Measurements from ENCODE around the gene SIPA1L3. TPM values are rescaled to one million over a fixed set of nuclear protein-coding genes. Genes with fewer than 3 reads are reported as not detected.

Gene SIPA1L3
- total and polyA plus RNA-seq, 12 donors: 2.8 to 24.2 (median 12.3) TPM

DNA sequence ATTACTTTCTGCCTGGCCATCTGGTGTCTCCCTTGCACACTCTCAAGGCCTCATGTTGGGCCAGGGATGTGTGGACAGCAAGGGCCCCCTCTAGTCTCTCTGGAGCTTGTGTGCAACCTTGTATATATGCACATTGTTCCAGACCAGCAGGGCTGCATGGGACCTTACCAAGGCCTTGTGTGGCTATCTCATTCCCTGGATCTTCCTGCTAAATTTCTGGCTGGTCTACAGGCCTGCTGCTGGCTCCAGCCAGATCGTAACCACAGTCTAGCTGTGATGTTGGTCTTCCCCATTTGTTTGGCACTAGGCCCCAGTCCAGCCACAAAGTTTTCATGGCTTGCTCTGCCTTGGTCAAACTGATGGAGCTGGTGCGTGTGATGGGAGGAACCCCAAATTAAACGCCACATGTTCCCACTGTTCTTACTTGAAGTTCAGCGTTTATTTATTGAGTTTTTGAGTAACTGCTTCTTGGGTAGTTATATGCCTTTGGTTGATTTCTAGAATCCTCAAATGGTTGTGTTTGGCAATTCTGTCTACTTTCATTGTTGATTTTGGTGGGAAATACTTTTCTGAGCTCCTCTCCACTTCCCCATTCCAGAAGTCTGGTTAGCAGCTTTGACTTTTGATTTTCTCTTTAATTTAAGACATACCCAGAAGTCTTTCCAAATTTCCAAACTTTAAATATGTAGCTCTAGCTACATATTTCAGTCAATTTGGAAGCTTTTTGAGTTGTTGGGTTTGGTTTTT, 56.4 kb downstream of the SIPA1L3 start:
- TF ChIP-seq, protein P1, sequence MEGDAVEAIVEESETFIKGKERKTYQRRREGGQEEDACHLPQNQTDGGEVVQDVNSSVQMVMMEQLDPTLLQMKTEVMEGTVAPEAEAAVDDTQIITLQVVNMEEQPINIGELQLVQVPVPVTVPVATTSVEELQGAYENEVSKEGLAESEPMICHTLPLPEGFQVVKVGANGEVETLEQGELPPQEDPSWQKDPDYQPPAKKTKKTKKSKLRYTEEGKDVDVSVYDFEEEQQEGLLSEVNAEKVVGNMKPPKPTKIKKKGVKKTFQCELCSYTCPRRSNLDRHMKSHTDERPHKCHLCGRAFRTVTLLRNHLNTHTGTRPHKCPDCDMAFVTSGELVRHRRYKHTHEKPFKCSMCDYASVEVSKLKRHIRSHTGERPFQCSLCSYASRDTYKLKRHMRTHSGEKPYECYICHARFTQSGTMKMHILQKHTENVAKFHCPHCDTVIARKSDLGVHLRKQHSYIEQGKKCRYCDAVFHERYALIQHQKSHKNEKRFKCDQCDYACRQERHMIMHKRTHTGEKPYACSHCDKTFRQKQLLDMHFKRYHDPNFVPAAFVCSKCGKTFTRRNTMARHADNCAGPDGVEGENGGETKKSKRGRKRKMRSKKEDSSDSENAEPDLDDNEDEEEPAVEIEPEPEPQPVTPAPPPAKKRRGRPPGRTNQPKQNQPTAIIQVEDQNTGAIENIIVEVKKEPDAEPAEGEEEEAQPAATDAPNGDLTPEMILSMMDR (IDR thresholded peaks at IDR 0.05): no peak
- Histone ChIP-seq H3K27me3 (no peaks in the 10 kb centered on the region), H3K4me3 (no peak overlapping the region), H3K9me3 (peaks cover 0 to 16% (median 0%) of the 10 kb centered on the region in 11 donors), H3K27ac (peak overlapping the region in 1 of 10 donors; percentile 20), H3K4me1 (peaks cover 0 to 18% (median 6%) of the 10 kb centered on the region in 9 donors), H3K36me3 (no peaks in the 10 kb centered on the region)
- ATAC-seq (peak in 1 of 8 donors; percentile 62), DNase-seq (no peak)
- intact Hi-C loops (cut with DNase I): no loop called here
- WGBS, 2 donors: 91 to 96% methylated on average over 4 of the region's 4 CpGs

DNA sequence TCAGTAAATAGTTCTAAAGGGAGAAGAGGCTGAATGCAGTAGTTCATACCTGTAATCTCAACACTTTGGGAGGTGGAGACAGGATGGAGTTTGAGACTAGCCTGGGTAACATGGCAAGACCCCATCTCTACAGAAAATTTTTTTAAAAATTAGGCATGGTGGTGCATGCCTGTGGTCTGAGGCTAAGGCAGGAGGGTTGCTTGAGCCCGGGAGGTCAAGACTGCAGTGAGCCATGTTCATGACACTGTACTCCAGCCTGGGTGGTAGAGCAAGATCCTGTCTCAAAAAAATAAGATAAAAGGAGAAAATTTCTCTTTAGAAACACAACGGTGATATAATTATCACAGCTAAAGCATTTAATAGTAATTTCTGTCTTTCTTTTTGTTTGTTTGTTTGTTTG, 57.1 kb downstream of the SIPA1L3 start:
- no peak overlapping the region for H3K27ac ChIP-seq
- no peak for DNase-seq

DNA sequence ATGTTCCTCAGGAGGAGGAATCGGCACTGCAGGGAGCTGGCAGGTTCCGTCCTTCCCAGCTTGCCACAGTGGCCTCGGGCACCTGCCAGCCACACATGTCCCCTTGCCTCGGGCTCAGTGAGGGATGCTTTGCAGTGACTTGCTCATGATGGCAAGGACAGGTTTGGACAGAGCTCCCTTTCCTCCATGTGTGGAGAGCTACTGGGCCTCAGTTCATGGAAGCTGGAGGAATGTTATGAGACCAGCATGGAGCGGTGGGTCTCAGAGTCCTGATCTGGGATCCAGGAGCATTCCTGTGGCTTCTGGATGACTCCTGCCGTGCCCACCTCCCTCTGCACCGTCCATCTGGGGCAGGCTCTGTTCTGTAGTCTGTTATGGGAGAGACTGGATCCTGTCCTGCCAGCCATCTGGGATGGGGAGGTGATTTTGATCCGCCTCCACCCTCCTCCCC, 59.2 kb downstream of the SIPA1L3 start:
- no peak overlapping the region for H3K4me3 ChIP-seq
- no peak overlapping the region for H3K27ac ChIP-seq
- TF ChIP-seq, protein P1 (IDR thresholded peaks at IDR 0.05): no peak
- ATAC-seq: no peak
- 91 to 92% methylated on average over 8 of the region's 8 CpGs for WGBS, 2 donors
- DNase-seq: no peak
- H3K27me3 ChIP-seq: no peaks in the 10 kb centered on the region
- H3K4me1 ChIP-seq: peaks cover 0 to 8% (median 0%) of the 10 kb centered on the region in 9 donors
- intact Hi-C loops (cut with DNase I): no loop called here
- peaks cover 0 to 5% (median 0%) of the 10 kb centered on the region in 9 donors for H3K36me3 ChIP-seq
- H3K9me3 ChIP-seq: peaks cover 0 to 27% (median 13%) of the 10 kb centered on the region in 11 donors

More for the DNA sequence above, 57.1 kb downstream of the SIPA1L3 start:
- WGBS, 2 donors: 90 to 94% methylated on average over 2 of the region's 2 CpGs
- intact Hi-C loops (cut with DNase I): no loop called here
- peaks cover 0 to 14% (median 0%) of the 10 kb centered on the region in 11 donors for H3K9me3 ChIP-seq
- peaks cover 0 to 17% (median 6%) of the 10 kb centered on the region in 9 donors for H3K4me1 ChIP-seq
- no peaks in the 10 kb centered on the region for H3K27me3 ChIP-seq
- H3K4me3 ChIP-seq: no peak overlapping the region
- ATAC-seq: no peak
- no peaks in the 10 kb centered on the region for H3K36me3 ChIP-seq
- TF ChIP-seq, protein P1 (IDR thresholded peaks at IDR 0.05): no peak

DNA sequence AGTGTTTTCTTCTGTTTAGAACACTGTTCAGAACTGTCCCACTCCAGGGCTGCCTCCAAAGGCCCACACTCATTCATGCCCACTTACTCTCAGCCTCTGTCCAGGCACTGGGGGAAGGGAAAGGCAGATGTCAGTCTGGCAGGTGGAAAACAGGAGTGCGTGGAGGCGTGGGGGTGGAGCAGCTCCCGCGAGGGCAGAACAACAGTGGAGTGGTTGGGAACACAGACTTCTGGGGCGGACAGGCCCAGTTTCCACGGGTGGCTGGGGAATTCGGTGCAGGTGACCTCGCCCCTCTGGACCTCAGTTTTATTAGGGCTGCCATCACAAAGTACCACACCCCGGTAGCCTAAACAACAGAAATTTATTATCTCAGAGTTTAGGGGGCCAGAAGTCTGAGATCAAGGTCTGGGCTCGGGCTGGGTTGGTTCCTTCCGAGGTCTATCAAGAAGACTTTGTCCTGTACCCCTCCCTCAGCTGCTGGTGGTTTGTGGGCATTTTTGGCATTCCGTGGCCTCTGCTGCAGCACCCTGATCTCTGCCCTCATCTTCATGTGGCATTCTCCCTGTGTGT, 59.7 kb downstream of the SIPA1L3 start:
- DNase-seq (no peak), ATAC-seq (no peak)
- H3K27me3 ChIP-seq: no peaks in the 10 kb centered on the region
- intact Hi-C loops (cut with DNase I): no loop called here
- TF ChIP-seq, protein P1 (IDR thresholded peaks at IDR 0.05): no peak
- H3K27ac ChIP-seq: no peak overlapping the region
- H3K36me3 ChIP-seq: peaks cover 0 to 5% (median 0%) of the 10 kb centered on the region in 9 donors
- no peak overlapping the region for H3K4me3 ChIP-seq
- peaks cover 0 to 8% (median 0%) of the 10 kb centered on the region in 9 donors for H3K4me1 ChIP-seq
- peaks cover 0 to 26% (median 14%) of the 10 kb centered on the region in 11 donors for H3K9me3 ChIP-seq
- 71 to 81% methylated on average over 12 of the region's 12 CpGs for WGBS, 2 donors
